HG03571 (cell line): ENCODE results near the gene SYT1.
A peak's percentile ranks its signal among the peaks of the same experiment; 100 is the strongest.

Experiments
- ATAC-seq: cut with Tn5 transposase; IDR thresholded peaks from one replicate; pipeline ENCODE4 v1.9.1; 2021; ENCODE audit not compliant: unreplicated experiment

Gene SYT1

DNA sequence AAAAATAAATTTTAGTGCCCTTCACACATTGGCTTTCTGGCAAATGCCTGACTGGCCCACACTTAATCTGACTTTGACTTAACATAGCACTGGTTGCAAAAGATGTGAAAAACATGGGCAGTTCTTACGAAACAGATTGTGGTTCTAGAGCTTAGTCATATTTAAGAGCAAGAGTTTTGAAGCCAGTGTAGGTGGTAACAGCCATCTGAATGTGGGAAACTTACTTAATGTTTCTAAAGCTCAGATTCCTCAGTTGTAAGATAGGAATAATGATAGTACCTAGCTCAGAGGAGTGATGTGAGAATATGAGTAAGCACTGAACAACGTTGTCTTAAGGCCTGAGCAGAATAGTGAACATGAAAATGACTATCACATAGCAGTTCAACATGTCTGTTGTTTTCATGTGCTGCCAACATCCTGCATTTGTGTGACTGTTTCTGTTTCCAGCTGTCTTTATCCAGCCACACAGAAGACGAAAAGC, 262.7 kb downstream of the SYT1 start:
- peak; percentile 93 for ATAC-seq

DNA sequence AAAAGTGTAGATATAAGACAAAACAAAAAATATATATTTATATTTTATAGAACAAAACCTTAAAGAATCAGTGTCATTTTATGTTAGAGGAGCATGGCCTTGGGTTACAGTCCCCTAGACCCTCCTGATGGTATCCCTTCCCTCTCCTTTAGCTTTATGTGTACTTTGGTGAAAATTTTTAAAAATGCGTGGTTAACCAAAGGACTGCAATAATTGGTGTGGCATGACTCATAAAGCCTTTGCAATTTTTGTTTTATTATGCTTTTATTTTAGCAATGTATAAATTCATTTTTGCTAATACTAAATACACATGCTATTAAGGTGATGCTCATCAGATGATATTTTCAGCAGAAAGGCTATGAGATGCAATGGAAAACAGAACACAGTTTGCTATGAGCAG, 264.4 kb downstream of the SYT1 start:
- ATAC-seq: no peak

DNA sequence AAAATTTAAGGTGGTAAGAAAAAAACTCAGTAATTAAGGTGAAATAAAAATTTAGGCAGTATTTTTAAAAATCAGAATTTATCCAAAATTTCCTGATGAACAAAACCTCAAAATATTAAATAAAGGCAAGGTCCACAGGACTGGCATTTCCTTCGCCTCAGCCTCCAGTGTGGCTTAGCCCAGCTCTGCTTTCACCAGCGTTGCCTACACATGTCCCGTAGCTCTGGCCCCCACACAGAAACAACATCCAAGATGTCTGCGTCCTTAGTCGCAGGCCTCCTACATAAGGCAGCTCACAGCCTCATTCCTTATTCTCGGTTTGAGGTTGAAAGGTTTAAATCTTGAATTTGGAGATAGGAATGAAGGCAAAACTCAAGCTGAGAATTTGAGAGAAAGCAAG, 274.3 kb downstream of the SYT1 start:
- ATAC-seq: no peak

DNA sequence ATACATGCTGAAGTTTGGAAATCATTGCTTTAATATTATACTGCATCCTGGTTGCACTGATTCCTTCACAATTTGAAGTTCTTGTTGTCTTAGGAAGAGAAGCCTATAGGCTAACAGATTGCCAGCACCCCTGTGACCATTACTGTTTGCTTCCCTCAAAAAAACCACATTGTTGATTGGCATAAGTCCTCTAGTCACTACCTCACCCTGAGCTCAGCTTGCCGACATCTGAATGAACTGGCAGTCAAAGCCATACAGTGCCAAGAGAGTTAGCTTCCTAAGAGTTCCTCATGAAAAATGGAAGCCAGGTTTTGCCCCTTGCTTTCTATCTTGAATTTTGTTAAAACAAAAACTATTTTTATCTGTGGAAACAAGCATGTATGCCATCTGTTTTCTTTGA, 276.1 kb downstream of the SYT1 start:
- ATAC-seq: no peak

DNA sequence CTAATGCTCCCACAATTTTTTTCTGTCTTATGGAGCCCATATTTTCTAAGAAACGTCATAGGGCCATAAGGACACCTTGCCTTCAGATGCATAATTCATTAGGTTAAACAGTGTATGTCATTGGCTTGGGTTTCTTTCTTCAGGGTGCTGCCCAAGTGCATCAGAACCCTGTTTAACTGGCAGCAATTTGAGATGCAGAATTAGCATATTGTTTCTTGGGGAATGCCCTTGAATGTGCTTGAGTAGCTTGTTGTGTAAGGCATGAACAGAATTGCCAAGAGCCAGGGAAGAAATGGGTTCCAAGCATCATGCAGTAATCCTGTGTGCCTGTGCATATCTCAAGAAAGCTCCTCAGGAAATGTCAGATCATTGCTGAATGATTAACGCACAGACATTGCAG, 277.2 kb downstream of the SYT1 start:
- no peak for ATAC-seq

DNA sequence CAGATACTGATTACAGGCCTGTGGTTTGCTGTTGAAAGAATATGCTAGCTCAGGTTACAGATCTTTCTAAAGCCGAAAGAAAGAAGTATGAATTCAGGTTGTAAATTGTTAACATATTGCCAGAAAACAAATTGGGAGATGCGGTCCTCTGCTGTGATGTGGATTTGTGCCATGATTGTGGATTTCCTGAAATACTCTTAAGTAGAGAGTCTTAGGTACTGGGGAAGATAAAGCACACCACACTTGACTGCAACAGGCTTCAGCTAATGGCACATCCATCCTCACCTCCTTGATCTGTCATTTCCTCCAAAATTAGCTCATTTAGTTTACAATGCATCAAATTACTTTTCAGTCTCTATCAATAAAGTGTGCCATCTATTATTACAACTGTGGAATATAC, 279.2 kb downstream of the SYT1 start:
- no peak for ATAC-seq

DNA sequence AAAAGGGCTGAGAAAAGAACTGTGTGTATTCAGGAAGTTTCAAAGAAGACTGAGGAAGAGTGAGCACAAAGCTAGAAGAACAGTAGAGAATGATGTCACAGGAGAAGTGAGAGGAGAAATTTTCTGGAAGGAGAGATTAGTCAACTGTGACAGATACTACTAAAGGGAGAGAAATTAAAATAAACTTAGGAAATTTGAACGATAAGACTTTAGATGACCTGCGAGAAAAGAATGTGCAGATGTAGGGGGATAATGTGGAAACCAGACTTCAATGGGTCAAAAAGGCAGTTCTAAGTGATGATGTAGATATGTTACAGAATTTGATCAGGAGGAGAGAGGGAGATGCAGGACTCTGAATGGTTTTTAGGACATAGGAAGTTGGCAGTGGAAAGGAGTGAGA, 287.4 kb downstream of the SYT1 start:
- ATAC-seq: no peak

DNA sequence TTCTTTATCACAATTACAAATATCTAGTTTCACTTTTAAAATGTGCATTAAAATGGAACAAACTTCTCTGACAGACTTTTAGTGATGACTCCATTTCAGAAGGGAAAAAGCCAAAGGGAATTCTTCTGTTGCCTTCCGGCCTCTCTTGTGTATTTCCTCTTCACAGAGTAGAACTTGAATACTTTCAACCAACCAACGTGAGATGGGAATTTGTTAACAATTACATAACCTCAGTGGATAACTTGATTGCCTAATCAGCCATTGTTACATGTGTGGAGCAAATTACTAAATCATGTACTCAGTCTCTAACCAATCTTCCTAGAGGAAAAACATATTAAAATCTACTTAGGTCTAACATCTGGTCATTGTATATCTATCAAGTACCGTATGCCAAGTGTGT, 291.1 kb downstream of the SYT1 start:
- ATAC-seq: no peak

DNA sequence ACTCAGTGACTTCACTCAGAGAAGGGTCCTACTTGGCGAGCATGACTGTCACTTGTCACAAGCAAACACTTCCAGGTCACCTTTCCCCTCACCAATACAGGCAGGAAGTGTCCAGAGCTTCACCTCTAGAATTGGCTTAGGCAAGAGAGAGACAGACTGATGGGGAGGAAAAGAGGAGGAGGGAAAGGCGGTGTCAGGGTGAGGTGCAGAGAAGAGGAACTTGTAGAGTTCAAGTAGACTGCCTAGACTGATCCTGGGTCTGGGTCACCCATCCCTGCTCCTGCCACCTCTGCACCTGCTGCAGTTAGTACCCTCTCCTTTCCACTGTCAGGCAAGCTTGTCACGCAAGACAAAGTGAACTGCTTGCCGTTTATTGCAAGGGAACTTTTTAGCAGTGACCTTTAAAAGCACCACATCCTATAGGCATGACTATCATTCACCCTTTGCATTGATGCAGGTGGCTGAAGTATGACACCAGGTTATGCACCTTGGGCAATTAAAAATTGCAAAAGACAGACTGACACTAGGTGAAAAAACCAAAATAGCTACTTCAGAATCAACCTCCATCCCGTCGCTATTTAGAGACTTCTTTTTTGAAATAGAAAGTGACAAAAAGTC, 292.4 kb downstream of the SYT1 start:
- ATAC-seq: no peak

DNA sequence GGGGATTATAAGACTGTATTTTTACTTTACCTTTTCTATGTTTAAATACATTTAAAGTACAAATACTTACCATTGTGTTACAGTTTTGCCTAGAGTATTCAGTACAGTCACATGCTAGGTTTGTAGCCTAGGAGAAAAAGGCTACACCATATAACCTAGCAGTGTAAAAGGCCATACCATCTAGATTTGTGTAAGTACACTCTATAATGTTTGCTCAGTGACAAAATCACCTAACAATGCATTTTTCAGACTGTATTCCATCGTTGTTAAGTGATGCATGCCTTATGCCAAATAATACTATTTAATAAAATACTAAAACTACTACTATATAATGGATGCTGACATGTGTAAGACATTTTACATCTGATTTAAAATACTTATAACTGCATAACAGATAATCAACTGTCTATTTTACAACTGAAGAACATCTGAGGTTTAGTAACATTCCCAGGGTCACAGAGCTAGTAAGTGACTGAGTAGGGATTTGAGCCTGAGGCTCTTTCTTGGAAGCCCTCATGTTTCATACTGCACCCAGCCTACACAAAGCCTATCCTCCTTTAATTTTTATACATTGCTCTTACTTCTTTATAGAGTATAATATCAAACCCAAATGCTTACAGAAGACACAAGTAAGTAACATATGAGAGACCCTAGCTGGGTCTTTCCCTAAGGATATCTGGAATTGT, 296.8 kb downstream of the SYT1 start:
- ATAC-seq: no peak

DNA sequence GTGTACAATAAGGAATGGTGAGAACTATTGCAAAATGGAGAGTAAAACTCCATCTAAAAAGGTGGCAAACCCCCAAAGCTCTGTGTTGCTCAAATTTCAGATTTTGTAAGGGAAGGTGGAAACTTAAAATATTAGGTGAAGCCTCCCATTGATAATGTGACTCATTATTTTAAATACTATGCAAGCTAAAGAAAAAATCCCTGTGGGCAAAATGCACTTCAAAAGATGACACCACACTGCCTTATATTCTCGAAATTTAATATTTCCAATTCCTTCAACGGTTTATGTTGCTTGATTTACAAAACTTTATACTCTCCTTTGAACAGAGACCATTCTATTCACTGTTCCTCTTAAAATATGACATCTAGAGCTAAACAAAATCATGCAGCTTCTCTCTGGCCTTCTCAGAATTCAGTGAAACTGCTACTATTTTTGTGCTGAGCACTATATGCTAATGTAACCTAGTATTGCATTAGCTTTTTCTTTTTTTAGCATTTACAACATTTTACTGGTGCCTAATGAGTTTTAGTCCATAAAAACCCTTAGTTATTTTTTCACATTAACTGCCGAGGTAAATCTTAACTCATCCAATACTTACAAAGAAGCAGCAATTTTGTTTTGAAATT, 297.7 kb downstream of the SYT1 start:
- no peak for ATAC-seq

DNA sequence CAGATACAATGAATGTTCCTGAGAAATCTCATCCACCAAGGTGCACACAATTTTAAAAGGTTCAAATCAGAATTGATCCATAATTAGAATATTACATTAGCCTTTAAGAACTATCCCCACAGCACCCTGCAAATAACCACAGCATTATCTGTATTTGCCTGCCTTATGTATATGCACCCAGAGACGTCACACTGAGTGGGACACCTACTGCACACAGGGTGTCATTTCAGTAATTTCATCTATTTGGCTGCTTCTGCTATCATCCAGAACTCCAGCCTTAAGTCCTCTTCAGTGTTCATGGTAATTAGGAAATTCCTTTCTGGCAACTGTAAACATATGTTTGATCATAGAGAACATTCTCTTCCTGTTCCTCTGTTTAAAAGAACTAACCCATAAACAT, 298.4 kb downstream of the SYT1 start:
- no peak for ATAC-seq

DNA sequence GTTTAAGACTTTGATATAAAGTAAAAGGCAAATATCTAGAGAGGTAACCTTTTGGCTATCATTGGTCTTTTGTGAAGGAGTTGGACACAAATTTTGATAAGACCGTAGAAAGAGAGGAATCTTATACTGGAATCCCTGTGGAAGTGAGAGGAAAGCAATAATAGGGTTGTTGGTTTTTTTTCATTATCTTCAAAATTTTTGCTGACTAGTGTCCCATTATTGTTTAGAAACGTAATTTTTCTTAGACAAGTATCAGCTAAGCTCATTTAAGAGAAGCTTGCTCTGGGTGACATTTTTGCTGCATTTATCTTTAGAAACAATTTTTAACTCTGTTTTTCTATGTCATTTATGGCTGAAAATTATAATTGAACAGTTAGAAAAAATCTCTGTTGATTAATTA, 300.3 kb downstream of the SYT1 start:
- ATAC-seq: no peak

DNA sequence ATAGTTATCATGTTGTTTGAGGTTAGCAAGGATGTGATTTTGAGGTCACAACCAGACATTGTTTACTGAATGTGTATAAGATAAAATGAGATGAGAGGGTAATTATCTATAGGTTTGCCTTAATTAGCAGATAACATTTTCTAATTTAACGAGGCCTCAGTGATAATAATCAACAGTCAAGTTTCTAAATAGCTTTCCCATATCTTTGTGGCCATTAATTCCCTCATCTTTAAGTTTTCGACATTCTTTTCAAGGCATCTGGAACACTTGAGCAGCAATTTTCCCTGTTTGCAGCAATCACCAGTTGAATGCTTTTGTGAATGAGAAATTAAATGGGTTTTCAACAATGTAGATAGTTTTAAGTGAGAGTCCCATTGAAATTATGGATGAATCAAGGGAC, 304.1 kb downstream of the SYT1 start:
- no peak for ATAC-seq

DNA sequence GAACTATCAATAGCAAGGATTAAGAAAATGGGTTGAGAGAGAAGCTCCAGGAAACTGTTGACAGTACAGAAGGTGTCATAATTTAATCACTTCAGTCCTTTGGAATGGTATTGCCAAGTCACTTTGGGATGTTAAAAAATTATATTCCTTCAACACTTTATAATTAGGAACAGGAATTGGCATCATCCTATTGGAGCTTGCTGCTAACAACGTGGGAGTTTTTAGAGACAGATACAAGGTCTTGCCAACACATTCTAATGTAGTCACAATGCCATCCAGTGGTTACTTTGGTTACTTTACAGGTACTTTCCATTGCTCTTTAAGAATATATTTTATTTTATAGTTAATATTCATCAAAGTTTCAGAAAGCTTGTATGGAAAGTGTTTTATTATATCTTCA, 310.1 kb downstream of the SYT1 start:
- ATAC-seq: no peak

DNA sequence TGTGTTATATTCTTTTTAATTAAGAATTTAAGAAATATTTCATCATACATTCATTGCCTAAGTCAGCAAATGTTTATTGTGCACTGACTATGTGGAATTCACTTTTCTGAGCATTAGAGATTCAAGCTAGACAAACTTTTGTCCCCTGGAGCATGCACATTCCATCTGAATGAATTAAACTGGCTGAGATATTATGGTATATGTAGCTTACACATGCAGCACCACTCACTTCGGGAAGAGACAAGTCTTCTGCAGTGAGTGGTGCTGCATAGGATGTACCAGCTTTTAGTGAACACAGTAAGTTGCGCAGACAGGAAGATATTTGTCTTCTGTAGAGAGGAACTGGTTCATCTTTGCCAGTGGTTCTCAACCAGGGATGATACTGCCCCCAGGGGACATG, 318.4 kb downstream of the SYT1 start:
- no peak for ATAC-seq

DNA sequence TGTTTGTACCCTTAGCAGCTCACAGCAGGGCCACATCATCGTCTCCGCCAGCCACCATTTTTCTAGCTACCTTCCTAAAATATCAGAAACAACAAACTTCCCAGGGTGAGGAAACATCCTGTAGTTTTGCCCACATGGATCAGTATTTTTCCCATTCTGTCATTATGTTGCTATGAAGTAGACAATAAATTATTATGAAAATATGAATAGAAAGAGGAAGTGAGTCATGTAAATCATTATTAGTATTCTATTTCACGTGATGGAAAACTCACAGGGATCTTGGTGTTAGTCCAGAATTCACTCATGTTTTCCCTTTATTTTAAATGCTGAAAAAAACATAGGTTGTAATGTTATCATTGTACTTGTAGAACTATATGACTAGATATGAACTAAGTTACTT, 319.4 kb downstream of the SYT1 start:
- ATAC-seq: no peak

DNA sequence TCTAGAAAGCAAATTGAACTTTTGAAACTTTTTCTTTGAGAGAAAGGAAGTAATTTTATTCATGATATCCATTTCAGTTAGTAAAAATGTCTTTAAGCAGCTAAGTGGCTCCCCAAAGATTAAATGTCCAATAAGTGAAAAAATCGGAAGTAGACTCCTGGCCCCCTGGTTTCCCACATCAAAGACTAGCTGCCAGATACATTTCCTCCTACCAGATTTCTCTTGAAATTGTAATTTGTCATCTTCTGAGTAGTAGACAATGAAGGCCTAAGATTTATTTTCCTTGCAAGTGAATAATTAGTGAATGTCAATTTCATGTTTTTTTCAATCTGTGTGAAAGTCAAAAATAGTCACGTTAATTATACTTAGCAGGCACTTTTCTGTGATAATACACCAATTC, 321.9 kb downstream of the SYT1 start:
- no peak for ATAC-seq

DNA sequence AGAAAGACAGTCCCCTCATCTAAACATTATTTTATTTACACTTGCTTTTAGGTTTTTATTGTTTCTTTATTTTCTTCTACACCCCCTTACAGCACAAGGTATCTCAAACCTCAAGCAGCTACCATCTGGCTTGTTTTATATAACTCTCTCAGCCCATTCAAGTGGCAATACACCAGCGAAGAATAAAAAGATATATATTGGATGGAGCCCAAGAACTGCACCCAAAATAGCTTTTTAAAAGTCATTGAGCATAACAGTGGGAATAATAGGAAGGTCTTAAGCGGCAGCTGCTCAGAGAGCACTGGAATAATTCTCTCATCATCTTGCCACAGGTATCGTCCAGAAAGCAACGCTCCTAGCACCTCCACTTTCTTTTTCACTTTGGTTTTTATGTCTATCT, 322.5 kb downstream of the SYT1 start:
- ATAC-seq: no peak

DNA sequence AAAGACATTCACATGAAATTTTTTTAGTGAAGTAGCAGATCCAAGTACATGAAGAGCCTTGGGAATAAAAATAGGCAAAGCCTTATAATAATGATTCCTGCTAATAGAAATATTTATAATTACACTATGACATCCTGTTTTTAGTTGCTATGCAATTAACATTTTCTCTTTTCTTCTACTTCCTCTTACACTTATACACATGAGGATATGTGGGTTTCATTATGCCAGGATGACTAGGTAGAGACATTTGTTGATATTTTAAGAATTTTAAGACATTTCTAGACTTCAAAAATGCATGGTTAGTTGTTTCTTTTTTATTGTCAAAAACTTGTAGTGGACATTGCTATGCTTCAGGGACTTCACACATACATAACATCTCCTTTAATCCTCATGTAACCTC, 326.8 kb downstream of the SYT1 start:
- ATAC-seq: no peak

DNA sequence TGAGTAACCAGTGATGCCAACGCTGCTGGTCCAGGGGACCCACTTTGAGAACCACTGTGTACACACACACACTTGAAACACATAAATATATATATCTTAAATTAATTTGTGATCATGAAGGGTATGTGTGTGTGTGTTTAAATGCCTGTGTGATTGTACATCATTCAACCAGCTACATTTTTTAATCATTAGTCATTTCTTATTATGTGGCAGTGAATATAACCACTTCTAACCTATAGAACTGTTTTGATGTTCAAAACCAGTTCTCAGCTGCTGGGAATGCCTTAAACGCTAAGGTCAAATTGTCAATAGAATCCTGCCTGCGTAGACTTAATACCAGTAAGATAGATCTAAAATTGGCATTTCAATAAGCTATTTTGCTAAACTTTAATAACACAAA, 330.0 kb downstream of the SYT1 start:
- ATAC-seq: no peak

DNA sequence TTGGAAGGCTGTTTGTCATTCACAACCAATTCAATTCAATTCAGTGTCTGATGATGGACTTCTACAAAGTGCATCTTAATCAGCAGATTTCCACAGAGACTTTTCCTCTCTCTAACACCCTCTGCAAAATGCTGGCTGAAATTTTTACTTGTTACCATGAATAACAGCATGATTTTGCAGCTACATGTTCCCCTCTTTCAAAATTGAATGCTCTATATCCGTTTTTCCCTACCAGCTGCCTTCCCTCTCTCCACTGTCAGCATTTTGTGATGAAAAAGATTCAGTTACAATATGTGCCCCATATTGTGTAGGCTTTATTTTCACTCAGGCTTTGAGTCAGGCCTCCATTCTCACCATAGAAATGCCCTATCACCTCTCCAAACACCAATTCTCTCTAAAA, 334.6 kb downstream of the SYT1 start:
- ATAC-seq: no peak

DNA sequence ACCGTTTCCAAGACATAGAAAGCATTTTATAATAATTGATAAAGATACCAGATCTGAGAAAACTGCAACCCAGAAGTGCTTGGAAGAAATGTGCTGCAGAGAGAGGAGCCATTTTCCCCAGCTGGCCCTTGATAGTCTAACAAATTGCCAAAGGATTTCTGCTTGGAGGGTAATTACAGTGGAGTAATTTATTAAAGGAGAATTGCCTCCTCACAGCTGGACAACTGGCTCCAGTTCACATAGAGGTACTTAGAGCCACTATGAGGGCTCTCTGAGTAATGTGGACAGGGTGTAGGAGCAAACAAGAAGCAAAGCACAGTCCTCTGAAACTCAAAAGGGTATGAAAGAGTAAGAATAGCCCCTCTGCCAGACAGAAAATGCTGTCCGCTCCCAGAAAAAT, 335.6 kb downstream of the SYT1 start:
- ATAC-seq: no peak
